Measurements from ENCODE around the gene REV3L. TPM values are rescaled to one million over a fixed set of nuclear protein-coding genes. Genes with fewer than 3 reads are reported as not detected.

The REV3L gene
- total and polyA plus RNA-seq, 4 donors, result 3.8 to 17.7 (median 11.2) TPM

DNA sequence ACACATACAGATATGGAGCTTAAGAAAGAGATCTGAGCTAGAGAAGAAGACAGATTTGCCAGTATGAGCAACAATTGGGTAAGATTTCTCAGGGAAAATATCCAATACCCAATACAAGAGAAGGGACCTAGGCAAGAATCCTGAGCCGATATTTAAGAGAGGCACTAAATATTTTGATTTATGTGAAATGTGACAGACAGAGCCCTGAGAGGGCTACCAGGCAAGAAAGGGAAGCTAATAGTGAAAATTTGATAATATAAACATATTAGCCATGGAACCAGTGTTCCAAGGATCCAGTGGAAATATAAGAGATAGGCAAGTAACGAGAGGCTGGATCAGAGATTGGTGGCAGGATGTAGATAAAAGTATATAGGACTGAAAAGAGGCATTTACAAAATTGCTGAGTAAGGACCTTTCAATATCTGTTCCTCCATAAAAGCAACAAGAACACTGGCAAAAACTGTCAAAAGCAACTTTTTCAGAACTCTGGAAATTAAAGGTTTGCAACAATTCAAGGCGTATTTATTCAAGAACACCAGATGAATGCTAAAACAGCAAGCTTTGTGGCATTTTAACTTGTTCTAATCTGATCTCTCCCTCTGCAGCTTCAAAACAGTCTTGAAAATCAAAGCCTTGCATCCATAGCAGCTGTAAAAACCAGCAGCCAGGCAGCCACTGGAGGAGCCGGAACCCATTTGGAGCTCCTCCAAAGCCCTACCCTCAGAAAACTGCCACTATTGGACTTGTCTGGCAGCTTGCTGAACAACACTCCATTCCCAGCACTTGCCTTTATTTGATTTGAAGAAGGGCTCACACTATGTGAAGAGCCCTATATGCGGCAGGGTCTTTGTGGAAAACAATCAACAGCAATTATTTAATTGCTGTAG is 58.8 kb downstream of the REV3L start:
- H3K9ac ChIP-seq (ENCODE audit: low read depth in 1 of 2, low read length in 2 of 2), result no peak overlapping the region
- no peaks in the 10 kb centered on the region for H3K36me3 ChIP-seq (ENCODE audit: control insufficient read depth in 4 of 4, insufficient read depth in 3 of 4, low read depth in 1 of 4, low read length in 3 of 4)
- no peak overlapping the region for H3K27ac ChIP-seq (ENCODE audit: low read depth in 1 of 2, low read length in 2 of 2)
- WGBS, result 74% methylated on average over 5 of the region's 5 CpGs
- TF ChIP-seq HNF4G (IDR thresholded peaks at IDR 0.05) (no peak), NR2F2 (IDR thresholded peaks at IDR 0.05) (no peak), RAD21 (IDR thresholded peaks at IDR 0.05) (no peak), FOXA1 (IDR thresholded peaks at IDR 0.05) (no peak), RXRA (IDR thresholded peaks at IDR 0.05) (no peak), EGR1 (IDR thresholded peaks at IDR 0.05; ENCODE audit: low read depth in 2 of 2) (no peak)
- TF ChIP-seq, protein P1, sequence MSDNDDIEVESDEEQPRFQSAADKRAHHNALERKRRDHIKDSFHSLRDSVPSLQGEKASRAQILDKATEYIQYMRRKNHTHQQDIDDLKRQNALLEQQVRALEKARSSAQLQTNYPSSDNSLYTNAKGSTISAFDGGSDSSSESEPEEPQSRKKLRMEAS (IDR thresholded peaks at IDR 0.05), result no peak
- no peaks in the 10 kb centered on the region for H3K27me3 ChIP-seq (ENCODE audit: control insufficient read depth in 4 of 4, insufficient read depth in 4 of 4, low read length in 3 of 4)
- no peaks in the 10 kb centered on the region for H3K9me3 ChIP-seq (ENCODE audit: control insufficient read depth in 4 of 4, low read length in 3 of 4)
- H3K4me1 ChIP-seq (ENCODE audit: control insufficient read depth in 4 of 4, insufficient read depth in 4 of 4, low read length in 3 of 4), result peaks cover 2 to 9% (median 5%) of the 10 kb centered on the region in 4 donors
- no peak overlapping the region for H3K4me3 ChIP-seq (ENCODE audit: low read depth in 1 of 3, low read length in 3 of 3)
- no peak for DNase-seq (ENCODE audit: low spot score)

- Histone ChIP-seq H3K27ac (ENCODE audit: low read depth in 1 of 2, low read length in 2 of 2) (no peak overlapping the region), H3K4me3 (ENCODE audit: low read depth in 1 of 3, low read length in 3 of 3) (no peak overlapping the region), H3K9ac (ENCODE audit: low read depth in 1 of 2, low read length in 2 of 2) (no peak overlapping the region), H3K27me3 (ENCODE audit: control insufficient read depth in 4 of 4, insufficient read depth in 4 of 4, low read length in 3 of 4) (no peaks in the 10 kb centered on the region), H3K4me1 (ENCODE audit: control insufficient read depth in 4 of 4, insufficient read depth in 4 of 4, low read length in 3 of 4) (peaks cover 2 to 9% (median 5%) of the 10 kb centered on the region in 4 donors), H3K9me3 (ENCODE audit: control insufficient read depth in 4 of 4, low read length in 3 of 4) (no peaks in the 10 kb centered on the region), H3K36me3 (ENCODE audit: control insufficient read depth in 4 of 4, insufficient read depth in 3 of 4, low read depth in 1 of 4, low read length in 3 of 4) (no peaks in the 10 kb centered on the region)
- no peak for TF ChIP-seq FOXA1 (IDR thresholded peaks at IDR 0.05)
- TF ChIP-seq SP1 (IDR thresholded peaks at IDR 0.05), result no peak
- TF ChIP-seq GABPA (IDR thresholded peaks at IDR 0.05 in 1 of 2, conservative IDR thresholded peaks at IDR 0.05 in 1 of 2), result no peak
- TF ChIP-seq NR2F2 (IDR thresholded peaks at IDR 0.05), result no peak
- TF ChIP-seq YY1 (IDR thresholded peaks at IDR 0.05), result no peak
- TF ChIP-seq RXRA (IDR thresholded peaks at IDR 0.05), result no peak
- TF ChIP-seq TAF1 (conservative IDR thresholded peaks at IDR 0.05), result no peak
- TF ChIP-seq, protein P2, sequence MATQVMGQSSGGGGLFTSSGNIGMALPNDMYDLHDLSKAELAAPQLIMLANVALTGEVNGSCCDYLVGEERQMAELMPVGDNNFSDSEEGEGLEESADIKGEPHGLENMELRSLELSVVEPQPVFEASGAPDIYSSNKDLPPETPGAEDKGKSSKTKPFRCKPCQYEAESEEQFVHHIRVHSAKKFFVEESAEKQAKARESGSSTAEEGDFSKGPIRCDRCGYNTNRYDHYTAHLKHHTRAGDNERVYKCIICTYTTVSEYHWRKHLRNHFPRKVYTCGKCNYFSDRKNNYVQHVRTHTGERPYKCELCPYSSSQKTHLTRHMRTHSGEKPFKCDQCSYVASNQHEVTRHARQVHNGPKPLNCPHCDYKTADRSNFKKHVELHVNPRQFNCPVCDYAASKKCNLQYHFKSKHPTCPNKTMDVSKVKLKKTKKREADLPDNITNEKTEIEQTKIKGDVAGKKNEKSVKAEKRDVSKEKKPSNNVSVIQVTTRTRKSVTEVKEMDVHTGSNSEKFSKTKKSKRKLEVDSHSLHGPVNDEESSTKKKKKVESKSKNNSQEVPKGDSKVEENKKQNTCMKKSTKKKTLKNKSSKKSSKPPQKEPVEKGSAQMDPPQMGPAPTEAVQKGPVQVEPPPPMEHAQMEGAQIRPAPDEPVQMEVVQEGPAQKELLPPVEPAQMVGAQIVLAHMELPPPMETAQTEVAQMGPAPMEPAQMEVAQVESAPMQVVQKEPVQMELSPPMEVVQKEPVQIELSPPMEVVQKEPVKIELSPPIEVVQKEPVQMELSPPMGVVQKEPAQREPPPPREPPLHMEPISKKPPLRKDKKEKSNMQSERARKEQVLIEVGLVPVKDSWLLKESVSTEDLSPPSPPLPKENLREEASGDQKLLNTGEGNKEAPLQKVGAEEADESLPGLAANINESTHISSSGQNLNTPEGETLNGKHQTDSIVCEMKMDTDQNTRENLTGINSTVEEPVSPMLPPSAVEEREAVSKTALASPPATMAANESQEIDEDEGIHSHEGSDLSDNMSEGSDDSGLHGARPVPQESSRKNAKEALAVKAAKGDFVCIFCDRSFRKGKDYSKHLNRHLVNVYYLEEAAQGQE (IDR thresholded peaks at IDR 0.05), result no peak
- TF ChIP-seq JUND (IDR thresholded peaks at IDR 0.05), result no peak
- TF ChIP-seq EGR1 (IDR thresholded peaks at IDR 0.05; ENCODE audit: low read depth in 2 of 2), result no peak
- no peak for TF ChIP-seq RAD21 (IDR thresholded peaks at IDR 0.05)
- no peak for TF ChIP-seq FOXA2 (IDR thresholded peaks at IDR 0.05)
- WGBS, result 77% methylated on average over 2 of the region's 2 CpGs
- DNase-seq (ENCODE audit: low spot score), result no peak
These were observed 59.9 kb downstream of the REV3L start for GRCh38 chr6:111423055-111423633.
